HEK293T (cell line): Measurements from ENCODE around the gene EVPLL.

ENCODE experiments used
- CTBP1 ChIP-seq: fragments of 450-650 bp; IDR thresholded peaks from 2 replicates; pipeline ENCODE4 v1.6.1; 2016; ENCODE audit warnings: borderline replicate concordance
- ELF4 ChIP-seq: fragments of 450-650 bp; IDR thresholded peaks from 2 replicates; pipeline ENCODE4 v1.6.1; 2017; ENCODE audit warnings: antibody characterized with exemption
- FOXK2 ChIP-seq: fragments of 450-650 bp; IDR thresholded peaks from 2 replicates; pipeline ENCODE4 v1.6.1; 2016; ENCODE audit warnings: mild to moderate bottlenecking
- FOXM1 ChIP-seq: fragments of 450-650 bp; IDR thresholded peaks from 2 replicates; pipeline ENCODE4 v1.6.1; 2017; ENCODE audit warnings: mild to moderate bottlenecking, borderline replicate concordance
- HDGF ChIP-seq: fragments of 450-650 bp; IDR thresholded peaks from 2 replicates; pipeline ENCODE4 v1.6.1; 2017; ENCODE audit warnings: antibody characterized with exemption, borderline replicate concordance
- TF ChIP-seq, protein P1 (sequence below): fragments of 450-650 bp; IDR thresholded peaks from 2 replicates; pipeline ENCODE4 v1.6.1; 2016

DNA sequence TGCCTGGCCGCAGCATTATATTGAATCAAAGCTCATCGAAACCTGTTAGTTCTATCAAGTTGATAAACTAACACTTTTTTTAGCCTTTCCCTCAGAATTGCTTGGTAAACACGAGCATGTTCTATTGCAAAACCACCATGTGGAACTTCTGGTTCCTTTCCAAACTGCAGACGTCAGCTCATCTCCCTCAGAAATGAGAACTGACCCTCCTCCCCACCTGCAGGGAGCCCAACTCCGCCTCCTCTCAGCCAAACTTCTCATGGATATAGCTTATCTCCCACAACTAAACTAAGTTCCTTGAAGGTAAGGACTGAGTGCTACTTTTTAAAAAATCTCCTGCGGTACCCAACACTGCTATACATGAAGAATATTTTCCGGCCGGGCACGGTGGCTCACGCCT, 21.0 kb upstream of the EVPLL start:
- TF ChIP-seq FOXK2 (no peak), FOXM1 (no peak), ELF4 (no peak), HDGF (no peak), CTBP1 (no peak)
- TF ChIP-seq, protein P1, sequence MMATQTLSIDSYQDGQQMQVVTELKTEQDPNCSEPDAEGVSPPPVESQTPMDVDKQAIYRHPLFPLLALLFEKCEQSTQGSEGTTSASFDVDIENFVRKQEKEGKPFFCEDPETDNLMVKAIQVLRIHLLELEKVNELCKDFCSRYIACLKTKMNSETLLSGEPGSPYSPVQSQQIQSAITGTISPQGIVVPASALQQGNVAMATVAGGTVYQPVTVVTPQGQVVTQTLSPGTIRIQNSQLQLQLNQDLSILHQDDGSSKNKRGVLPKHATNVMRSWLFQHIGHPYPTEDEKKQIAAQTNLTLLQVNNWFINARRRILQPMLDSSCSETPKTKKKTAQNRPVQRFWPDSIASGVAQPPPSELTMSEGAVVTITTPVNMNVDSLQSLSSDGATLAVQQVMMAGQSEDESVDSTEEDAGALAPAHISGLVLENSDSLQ, result no peak
